SU-DHL-6 (cell line): ENCODE measurements around the gene NPW.

Experiments
- EZH2phosphoT487 ChIP-seq: fragments of 200-600 bp; sonication (generic), shearing (Covaris generic); conservative IDR thresholded peaks from 2 replicates; pipeline ENCODE4 v1.6.1; 2018; ENCODE audit warnings: mild to moderate bottlenecking, antibody characterized with exemption, low read length, moderate library complexity, mixed read lengths
- TF ChIP-seq, protein P1 (sequence below): fragments of 200-600 bp; sonication (generic); IDR thresholded peaks from one replicate; pipeline ENCODE4 v1.5.1; 2017; ENCODE audit warnings: antibody characterized with exemption, mild to moderate bottlenecking, low read length, moderate library complexity; ENCODE audit not compliant: insufficient read depth, poor library complexity, severe bottlenecking

DNA sequence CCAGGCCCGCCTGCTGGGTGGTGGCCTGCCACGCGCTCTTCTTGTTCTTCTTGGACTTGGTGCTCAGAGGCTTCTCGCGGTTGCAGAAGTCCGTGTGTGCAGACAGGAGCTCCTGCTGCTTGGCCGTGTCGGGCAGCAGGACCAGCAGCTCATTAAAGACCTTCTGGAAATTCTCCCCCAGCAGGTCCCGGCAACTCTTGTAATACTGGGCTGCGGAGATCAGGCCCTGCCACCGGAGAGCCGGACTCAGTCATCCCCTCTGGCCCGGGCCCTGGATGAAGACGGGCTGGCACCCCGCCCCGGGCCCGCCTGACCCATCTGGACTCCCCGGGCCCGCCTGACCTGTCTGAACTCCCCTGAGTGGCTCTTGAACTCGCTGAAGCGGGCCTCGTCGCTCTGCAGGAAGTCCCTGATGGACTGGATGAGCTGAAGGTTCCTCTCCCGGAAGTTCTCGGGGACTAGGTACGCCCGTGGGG, 21.2 kb upstream of the NPW start:
- TF ChIP-seq, protein P1, sequence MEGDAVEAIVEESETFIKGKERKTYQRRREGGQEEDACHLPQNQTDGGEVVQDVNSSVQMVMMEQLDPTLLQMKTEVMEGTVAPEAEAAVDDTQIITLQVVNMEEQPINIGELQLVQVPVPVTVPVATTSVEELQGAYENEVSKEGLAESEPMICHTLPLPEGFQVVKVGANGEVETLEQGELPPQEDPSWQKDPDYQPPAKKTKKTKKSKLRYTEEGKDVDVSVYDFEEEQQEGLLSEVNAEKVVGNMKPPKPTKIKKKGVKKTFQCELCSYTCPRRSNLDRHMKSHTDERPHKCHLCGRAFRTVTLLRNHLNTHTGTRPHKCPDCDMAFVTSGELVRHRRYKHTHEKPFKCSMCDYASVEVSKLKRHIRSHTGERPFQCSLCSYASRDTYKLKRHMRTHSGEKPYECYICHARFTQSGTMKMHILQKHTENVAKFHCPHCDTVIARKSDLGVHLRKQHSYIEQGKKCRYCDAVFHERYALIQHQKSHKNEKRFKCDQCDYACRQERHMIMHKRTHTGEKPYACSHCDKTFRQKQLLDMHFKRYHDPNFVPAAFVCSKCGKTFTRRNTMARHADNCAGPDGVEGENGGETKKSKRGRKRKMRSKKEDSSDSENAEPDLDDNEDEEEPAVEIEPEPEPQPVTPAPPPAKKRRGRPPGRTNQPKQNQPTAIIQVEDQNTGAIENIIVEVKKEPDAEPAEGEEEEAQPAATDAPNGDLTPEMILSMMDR: no peak
- no peak for TF ChIP-seq EZH2phosphoT487
